Stimulated activated CD4-positive, alpha-beta T cell treated with anti-CD3 and anti-CD28 coated beads, Interleukin-4, amount 100 ng/mL, for 24 hours (primary cell): Measurements from ENCODE around the gene PTPRD.

ENCODE experiments used
- DNase-seq: peaks from one replicate; pipeline ENCODE4 v3.0.0-alpha.2; 2020

PTPRD gene

GRCh38 chr9:9847750-9848149 lies 765.1 kb downstream of the PTPRD start:
- no peak for DNase-seq

GRCh38 chr9:9846557-9846956 lies 766.2 kb downstream of the PTPRD start:
- DNase-seq: no peak

- no peak for DNase-seq
These were observed 792.4 kb downstream of the PTPRD start for GRCh38 chr9:9820436-9820835.

GRCh38 chr9:9819886-9820285 lies 792.9 kb downstream of the PTPRD start:
- no peak for DNase-seq

- no peak for DNase-seq
These were observed 795.6 kb downstream of the PTPRD start for GRCh38 chr9:9817176-9817575.

- DNase-seq: no peak
These were observed 808.7 kb downstream of the PTPRD start for GRCh38 chr9:9804109-9804508.

- no peak for DNase-seq
These were observed 813.5 kb downstream of the PTPRD start for GRCh38 chr9:9799287-9799686.

GRCh38 chr9:9792144-9792857 lies 820.5 kb downstream of the PTPRD start:
- DNase-seq: no peak

GRCh38 chr9:9791611-9792010 lies 821.2 kb downstream of the PTPRD start:
- DNase-seq: no peak

- DNase-seq: no peak
These were observed 822.5 kb downstream of the PTPRD start for GRCh38 chr9:9790216-9790872.

GRCh38 chr9:9783711-9784110 lies 829.1 kb downstream of the PTPRD start:
- DNase-seq: no peak

- no peak for DNase-seq
These were observed 829.6 kb downstream of the PTPRD start for GRCh38 chr9:9783211-9783610.

GRCh38 chr9:9778293-9778692 lies 834.5 kb downstream of the PTPRD start:
- DNase-seq: no peak

GRCh38 chr9:9774471-9774870 lies 838.3 kb downstream of the PTPRD start:
- no peak for DNase-seq

GRCh38 chr9:9771314-9771713 lies 841.5 kb downstream of the PTPRD start:
- no peak for DNase-seq

- DNase-seq: no peak
These were observed 848.0 kb downstream of the PTPRD start for GRCh38 chr9:9764821-9765220.

GRCh38 chr9:9754186-9754585 lies 858.6 kb downstream of the PTPRD start:
- DNase-seq: no peak

- no peak for DNase-seq
These were observed 859.5 kb downstream of the PTPRD start for GRCh38 chr9:9753266-9753665.

GRCh38 chr9:9752722-9753121 lies 860.1 kb downstream of the PTPRD start:
- DNase-seq: no peak

- DNase-seq: no peak
These were observed 860.8 kb downstream of the PTPRD start for GRCh38 chr9:9751996-9752395.

- no peak for DNase-seq
These were observed 862.1 kb downstream of the PTPRD start for GRCh38 chr9:9750719-9751118.

GRCh38 chr9:9749591-9749990 lies 863.2 kb downstream of the PTPRD start:
- no peak for DNase-seq

GRCh38 chr9:9747787-9748186 lies 865.0 kb downstream of the PTPRD start:
- DNase-seq: no peak

GRCh38 chr9:9746826-9747225 lies 866.0 kb downstream of the PTPRD start:
- no peak for DNase-seq

GRCh38 chr9:9743822-9744221 lies 869.0 kb downstream of the PTPRD start:
- DNase-seq: no peak
